ENCODE measurements around the gene RNU4-1.

Gene RNU4-1

DNA sequence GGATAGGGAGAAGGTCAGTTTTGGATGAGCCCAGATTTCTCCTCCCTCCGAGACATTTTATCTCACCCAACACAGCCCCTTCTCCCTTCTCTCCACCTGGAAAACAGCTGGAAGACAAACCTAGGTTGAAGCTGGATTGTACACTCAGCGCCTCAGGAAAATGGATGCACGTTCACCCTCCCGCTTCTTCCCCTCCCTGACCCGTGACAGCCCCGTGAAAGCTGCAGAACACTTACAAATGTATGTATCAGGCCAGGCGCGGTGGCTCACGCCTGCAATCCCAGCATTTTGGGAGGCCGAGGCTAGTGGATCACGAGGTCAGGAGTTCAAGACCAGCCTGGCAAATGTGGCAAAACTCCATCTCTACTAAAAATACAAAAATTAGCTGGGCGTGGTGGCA lies 5.5 kb downstream of the RNU4-1 start:
- no peak for DNase-seq

DNA sequence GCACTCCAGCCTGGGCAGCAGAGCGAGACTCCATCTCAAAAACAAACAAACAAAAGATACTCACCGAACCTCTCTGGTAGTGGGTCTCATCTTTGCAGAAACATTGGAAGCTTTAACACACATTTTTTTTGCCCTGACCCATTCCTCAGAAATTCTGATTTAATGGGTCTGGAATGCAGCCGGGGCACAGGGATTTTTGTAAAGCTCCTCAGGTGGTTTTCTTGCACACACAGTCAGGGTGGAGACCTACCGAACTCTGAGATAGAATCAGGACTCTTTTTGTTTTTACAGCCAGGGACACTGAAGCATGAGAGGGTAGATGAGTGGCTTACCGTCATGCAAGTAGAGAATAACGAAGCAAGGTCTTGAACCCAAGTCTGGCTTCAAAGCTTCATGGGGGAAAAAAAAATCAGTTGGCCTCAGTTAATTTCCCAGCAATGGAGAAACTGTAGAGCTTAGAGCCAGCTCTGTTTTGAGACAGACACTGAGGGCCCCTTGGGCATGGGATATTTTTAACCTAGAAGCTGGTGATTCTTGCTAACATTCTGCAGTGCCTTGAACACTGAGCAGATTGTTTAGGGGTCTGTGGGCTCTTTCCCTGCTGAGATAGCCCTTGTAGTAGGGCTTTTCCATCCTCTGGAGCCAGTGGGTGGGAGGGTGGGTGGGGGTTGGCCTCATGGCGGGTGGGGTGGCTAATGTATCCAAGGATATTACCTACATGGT lies 6.1 kb downstream of the RNU4-1 start:
- DNase-seq, result no peak

DNA sequence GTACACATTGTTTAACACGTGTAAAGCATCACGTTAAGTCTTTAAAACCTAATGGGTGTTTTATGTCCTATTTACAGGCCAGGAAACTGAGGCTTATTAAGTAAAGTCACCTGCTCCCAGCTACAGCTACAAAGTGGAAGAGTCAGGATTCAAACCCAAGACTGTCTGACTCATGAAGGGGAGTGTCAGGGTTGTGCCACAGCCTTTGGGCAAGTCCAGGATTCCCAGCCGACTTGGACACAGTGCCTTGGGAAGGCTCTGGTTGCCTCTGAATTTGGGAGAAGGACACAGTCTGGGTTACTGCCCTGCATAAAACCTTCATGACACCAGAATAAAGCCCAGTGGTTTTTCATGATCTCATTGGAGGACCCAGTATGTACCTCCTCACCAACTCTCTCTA lies 8.7 kb downstream of the RNU4-1 start:
- DNase-seq, result no peak

DNA sequence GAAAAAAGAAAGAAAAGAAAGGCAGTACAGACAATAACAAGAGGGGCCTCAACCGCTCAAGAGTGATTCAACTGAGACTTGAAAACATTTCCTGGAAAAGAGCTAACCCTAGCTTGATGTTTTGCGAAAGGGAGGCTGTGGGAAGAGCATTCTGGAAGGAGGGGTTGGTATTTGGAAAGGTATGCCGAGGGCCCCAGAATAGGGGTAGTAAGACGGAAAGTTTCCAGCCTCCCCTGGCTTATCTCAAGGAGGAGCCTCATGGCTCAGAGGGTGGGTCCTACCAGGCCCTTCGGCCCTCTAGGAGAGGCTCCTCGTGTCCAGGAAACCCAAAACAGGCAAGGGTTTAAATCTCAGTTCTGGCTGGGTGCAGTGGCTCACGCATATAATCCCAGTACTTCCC lies 9.7 kb downstream of the RNU4-1 start:
- DNase-seq, result no peak

DNA sequence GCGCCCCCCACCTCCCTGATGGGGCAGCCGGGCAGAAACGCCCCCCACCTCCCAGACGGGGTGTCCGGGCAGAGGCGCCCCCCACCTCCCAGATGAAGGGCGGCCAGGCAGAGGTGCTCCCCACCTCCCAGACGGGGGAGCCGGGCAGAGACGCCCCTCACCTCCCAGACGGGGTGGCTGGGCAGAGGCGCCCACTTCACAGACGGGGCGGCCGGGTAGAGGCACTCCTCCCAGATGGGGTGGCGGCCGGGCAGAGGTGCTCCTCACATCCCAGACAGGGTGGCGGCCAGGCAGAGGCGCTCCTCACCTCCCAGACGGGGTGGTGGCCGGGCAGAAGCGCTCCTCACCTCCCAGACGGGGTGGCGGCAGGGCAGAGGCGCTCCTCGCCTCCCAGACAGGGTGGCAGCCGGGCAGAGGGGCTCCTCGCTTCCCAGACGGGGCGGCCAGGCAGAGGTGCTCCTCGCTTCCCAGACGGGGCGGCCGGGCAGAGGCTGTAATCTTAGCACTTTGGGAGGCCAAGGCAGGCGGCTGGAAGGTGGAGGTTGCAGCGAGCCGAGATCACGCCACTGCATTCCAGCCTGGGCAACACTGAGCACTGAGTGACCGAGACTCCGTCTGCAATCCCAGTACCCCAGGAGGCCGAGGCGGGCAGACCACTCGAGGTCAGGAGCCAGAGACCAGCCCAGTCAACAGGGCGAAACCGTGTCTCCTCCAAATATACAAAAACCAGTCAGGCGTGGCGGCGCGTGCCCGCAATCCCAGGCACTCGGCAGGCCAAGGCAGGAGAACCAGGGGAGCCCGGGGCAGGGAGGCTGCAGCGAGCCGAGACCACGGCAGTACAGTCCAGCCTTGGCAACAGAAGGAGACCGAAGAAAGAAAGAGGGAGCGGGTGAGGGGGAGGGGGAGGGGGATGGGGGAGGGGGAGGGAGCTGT lies 14.6 kb downstream of the RNU4-1 start:
- DNase-seq, result no peak

DNA sequence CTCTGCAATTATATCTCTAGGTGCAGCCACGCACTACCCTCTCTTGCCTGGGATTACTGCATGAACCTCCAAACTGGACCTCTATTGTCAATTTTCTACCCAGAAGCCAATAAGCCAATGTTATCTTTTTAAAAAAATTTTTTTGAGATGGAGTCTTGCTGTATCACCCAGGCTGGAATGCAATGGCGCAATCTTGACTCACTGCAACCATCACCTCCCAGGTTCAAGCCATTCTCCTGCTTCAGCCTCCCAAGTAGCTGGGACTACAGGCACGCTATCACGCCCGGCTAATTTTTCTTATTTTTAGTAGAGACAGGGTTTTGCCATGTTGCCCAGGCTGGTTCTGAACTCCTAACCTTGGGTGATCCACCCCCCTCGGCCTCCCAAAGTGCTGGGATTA lies 16.3 kb downstream of the RNU4-1 start:
- DNase-seq, result no peak

DNA sequence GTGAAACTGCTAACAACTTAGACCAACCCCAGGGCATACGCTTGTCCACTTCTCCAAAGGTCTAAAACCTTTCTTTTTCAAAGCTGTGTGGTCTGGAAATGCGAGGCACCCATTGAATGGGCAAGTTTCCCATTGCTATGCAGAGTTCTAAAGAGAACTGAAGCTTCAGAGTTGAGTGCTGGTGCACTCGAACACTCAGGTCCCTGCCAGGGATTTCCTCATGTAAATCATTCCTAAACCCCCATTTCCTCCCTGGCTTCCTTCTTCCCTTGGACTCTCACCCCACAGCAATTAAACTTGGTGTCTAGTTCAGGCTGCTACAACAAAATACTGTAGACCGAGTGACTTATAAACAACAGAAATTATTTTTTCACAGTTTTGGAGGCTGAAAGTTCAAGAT lies 25.3 kb downstream of the RNU4-1 start:
- no peak for DNase-seq

DNA sequence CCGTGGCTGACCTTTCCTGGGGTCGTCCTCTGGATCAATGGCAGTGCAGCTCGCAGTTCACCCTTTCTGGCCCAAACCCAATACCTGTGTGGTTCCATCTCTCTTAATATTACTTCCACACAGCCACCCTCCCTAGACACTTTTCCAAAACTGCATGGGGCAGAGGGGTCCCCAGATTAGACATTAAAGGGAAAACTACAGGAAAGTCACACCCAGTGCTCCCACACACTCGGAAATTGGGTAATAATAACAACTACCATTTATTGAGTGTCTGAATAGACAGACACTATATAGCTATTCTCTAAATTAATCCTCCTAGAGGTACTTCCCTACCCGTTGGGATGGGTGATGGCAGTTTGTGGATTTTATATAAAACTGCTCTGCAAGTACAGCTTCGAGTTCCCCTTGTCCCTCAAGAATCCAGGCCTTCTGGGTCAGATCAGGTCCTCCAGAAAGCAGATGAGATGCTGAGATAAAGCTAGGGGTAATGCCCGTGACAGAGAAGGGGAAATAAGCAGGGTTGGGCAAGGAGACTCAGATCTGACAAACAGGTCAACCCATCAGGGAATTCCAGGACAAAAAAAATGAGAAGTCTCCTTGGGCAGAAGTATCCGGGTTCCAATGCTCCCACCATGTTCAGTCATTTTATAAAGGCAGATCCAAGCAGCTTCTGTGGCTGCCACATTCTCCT lies 26.7 kb downstream of the RNU4-1 start:
- DNase-seq, result no peak

DNA sequence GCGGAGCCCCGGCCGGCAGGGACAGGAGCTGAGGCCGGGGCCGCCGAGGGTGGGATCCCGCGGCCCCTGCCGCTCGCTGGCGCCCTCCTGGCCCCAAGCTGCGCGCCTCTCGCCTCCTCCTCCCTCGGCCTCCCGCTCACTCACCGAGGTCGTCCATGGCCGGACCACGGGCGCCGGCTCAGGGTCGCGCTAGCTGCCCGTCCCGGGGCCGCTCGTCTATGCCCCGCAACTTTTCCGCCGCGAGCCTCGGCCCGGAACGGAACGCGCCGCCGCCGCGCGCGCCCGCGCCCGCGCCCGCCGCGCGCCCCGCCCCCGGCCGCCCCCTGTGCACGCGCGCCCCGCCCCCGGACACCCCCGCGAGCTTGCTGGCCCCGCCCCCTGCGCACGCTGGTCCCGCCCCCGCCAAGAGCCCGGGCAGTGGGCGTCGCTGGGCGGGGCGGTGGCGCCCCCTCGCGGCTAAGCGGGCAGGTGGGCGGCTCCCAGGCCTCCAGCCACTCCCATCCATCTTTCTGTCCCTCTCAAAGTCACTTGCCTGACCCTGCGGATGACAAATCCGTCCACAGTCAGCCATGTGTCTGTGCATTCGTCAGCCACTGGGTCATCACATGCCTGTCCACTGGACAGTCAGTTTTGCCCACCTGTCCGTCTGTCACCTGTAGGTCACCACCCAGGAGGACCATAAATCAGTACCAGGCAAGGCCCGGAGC lies 27.4 kb downstream of the RNU4-1 start, which contains the start of gene PXN:
Gene PXN (minus strand): TSS at position 258 of the 707 bp plus-strand sequence. CDS start 101 bp downstream, at position 157.
- DNase-seq, result no peak

DNA sequence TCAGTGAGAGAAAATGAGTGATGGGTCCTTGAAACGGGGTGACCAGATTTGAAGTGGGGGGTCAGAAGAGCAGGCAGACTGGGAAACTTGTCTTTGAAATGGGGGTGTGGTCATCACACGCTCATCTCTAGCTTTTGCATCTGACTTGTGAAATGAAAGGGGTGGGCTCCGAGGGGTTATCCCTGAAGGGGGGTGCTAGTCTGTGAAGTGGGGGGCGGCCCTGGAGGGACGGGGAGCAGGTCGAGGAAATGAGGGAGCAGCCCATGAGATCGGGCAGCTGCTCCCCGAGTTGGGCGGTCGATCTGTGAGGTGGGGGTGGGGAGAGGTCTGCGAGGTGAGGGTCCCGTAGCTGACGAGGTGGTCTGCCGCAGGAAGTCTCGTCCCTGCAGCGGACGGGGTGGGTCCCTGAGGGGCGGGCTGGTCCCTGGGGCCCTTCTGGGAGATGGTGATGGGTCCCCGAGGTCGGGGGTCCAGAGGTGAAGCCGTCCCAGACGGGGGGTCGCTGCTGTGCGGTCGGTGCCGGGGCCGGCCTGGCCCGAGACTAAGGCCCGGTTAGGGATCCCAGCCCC lies 28.0 kb downstream of the RNU4-1 start:
- no peak for DNase-seq

DNA sequence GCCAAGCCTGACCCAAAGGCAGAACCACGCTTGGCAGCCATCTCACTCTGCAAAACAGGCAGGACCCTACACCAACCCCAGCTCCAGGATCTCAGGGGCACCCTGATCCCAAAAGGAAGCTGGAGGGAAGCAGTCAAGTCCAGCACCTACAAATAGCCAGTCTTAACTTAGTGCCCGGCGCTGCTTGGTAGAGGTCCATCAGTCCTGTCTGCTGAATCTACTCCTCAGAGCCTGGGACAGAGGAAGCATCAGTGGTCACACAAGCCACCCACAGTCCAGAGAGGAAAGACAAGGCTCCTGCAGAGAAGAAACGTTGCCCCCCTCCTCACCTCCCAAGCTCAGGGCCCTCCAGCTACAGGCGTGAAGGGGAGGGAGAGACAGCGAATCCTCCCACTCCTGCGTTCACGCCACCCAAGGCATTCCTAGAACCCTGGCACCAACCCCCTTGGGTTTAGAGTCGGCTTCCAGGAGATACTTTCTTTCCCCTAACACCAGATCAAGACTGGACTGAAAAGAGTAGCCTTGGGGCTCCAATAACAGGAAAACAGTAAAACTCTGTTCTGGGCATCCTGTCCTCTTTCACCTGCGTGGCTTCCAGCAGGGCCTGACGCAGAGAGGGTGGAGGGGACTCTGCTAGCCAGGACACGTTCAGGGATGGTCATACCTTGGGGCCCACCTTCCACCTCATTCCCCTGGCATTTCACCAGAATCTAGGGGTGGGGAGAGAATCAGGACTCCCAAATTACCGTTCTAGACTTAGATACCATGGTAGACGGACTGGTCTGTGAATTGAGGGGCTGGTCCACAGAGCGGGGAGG lies 28.7 kb downstream of the RNU4-1 start:
- no peak for DNase-seq

DNA sequence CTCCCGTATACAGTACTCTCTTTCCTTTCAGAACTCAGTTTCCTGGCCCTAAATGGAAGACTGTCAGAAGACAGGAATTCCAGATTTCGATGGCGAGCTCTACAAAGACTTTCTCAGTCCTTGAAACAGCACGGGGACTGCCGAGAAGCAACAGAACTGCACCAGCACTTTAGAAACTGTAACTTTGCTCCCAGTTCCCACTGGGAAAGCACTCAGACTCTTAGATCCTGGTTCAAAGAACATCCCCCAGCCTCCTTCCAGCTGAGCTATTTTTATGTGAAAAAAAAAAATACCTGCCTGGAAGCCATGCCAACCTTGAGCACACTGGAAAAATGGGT lies 29.3 kb downstream of the RNU4-1 start:
- no peak for DNase-seq

DNA sequence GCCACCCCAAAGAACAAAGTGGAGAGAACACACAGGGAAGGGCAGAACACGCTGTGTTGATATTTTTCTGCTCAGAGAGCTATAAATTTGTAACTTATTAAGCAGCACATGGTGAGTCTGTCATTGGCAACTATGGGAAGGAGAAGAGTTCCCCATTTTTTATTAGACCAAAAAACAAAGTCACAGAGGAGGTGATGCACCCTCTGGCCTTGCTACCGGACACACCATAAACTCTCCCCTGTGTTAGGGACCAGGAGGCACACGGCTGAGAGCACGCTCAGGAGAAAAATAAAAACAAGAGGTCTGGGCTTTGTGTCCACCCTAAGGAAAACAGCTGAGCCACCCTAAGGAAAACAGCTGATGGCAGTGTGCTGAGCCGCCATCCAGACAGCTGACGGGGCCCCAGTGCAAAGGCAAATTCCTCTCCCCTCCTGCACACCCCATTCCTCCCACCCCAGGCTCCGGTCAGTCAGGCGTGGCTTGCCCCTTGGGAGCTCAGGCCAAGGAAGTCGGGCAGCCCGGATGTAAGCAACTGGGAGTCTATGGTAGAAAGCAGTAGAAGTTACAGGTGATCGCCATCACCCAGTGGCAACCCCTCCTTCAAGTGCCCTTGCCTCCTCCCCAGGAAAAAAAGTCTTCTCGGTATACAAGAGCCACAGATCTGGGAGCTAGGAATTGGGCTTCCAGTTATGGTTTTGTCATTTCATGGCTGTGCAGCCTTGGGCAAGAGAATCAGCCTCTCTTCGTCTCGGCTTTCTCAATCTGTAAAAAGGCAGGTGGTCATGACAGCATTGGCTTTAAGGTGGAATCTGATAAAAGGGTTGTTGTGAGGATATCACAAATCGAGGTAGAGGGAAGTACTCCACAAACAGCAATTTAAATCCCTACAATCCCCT lies 29.9 kb downstream of the RNU4-1 start:
- DNase-seq, result no peak

DNA sequence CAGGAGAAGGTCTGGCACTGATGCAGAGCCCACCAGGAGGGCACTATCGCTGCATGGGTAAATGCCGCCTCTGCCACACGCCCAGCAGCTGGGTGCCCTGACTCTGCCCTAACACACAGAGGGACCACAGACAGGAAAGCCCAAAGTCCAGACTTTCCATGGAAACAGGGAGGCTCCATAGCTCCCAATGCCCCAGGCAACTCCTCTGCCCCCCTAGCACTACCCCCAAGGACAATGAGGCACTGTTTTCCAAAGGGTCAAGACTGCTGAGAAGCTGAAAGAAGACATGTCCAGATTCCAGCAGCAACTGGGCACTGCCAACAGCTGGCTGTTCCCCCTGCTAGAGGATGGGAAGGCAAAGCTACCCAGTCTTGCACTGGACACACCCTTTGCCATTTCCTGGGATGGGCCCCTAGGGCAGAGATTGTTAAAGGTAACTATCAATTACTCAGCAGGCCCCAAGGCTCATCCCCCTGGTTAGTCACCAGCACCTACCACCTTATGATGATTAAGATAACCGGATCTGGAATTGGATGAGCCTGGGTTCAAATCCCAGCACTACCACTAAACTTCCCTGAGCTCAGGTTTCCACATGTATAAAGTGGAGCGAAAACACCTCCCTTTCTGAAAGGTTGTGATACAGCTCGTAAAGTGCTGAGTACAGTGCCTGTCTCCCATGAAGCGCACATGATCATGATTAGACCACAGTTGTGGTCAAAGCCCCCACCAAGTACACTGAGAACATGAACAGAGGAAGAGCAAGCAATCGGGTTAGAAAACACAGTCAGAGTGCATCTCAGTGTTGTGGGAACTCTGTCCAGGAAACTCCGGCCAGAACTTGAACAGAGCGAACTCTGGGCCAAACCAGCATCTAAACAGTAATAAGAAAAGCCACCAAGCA lies 30.8 kb downstream of the RNU4-1 start:
- DNase-seq, result no peak

DNA sequence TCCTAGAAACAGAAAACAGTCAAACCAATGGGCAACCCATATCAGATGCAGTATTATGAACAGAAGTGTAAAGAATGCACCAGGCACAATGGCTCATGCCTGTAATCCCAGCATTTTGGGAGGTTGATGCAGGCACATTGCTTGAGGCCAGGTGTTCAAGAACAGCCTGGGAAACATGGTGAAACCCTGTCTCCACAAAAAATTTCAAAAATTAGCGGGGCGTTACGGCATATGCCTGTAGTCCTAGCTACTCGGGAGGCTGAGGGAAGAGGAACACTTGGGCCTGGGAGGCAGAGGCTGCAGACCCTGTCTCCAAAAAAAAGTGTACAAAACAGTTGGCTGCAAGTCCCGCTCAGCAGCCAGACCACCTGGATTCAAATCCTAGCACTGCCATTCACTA lies 32.4 kb downstream of the RNU4-1 start:
- no peak for DNase-seq

DNA sequence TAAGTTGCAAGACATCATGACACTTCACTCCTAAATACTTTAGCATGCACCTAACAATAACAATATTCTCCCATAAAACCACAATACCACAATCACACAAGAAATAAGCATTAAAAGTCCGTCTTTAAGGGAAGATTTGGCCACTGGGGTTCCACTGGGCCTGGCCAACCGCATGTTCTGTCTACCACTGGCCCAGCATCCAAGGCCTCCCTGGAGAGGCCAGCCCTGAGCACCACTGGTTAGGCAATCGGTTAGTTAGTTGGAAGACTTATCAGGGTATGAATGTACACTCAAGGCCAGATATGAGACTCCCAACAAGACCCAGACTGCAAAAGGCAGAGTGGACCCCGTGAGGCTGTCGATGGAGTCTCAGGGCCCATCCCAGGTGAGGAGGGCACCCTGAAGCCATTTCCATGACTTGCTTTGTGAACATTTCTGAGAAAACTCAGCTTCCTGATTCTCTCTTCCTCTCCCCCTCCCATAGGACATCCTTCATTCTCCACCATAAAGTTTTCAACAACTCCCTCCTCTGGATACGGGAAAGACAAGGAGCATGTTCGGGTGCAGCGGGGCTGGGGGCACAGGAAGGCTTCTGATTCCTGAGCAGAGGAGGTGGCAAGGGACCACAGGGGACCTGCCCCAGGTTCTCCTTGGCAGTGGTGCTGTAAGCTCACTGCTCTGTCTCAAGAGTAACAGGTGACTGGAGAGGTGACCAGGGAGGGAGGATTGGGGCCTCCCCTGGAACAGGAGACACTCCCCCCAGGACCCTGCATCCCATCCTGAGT lies 33.4 kb downstream of the RNU4-1 start:
- no peak for DNase-seq

DNA sequence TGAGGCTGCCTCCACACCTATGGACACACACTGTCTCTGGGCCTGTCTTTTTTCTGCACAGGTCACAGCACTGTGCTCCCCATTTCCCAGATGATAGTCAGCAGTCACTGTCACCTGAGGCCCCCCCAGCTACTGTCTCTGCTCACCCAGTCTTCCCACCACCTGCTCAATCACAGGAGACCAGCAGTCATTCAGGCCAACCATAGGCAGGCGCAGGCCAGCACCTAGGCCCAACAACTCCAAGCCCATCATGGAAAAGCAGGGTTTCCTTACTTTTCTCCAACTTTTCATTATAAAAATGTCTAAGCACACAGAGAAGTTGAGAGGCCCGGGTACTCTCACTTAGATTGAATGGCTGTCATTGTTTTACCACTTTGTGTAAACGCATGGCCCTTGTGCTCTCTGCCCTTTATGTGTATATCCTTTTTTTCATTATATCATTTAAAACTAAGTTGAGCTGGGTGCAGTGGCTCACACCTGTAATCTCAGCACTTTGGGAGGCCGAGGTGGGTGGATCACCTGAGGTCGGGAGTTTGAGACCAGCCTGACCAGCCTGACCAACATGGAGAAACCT lies 34.6 kb downstream of the RNU4-1 start:
- DNase-seq, result no peak
